HEK293 (cell line): Measurements from ENCODE around the gene NINJ2.

ENCODE experiments used
- KLF9 ChIP-seq: fragments of 450-650 bp; formaldehyde crosslinking; IDR thresholded peaks from 2 replicates; pipeline ENCODE4 v1.5.1; 2016; ENCODE audit warnings: missing biosample characterization, missing genetic modification characterization, low read depth
- MZF1 ChIP-seq: fragments of 450-650 bp; formaldehyde crosslinking; IDR thresholded peaks from 2 replicates; pipeline ENCODE4 v1.5.1; 2017; ENCODE audit warnings: missing biosample characterization, missing genetic modification characterization, borderline replicate concordance
- PBX3 ChIP-seq: sonication (generic); formaldehyde crosslinking; IDR thresholded peaks from 2 replicates; pipeline ENCODE4 v1.8.1; 2022; ENCODE audit warnings: mild to moderate bottlenecking, moderate library complexity, missing genetic modification reagents
- SCRT1 ChIP-seq: fragments of 450-650 bp; formaldehyde crosslinking; IDR thresholded peaks from 2 replicates; pipeline ENCODE4 v1.5.1; 2016; ENCODE audit warnings: missing biosample characterization, missing genetic modification characterization, borderline replicate concordance
- SP7 ChIP-seq: fragments of 450-650 bp; formaldehyde crosslinking; IDR thresholded peaks from 2 replicates; pipeline ENCODE4 v1.5.1; 2016; ENCODE audit warnings: missing biosample characterization, missing genetic modification characterization
- ZNF248 ChIP-seq: fragments of 450-650 bp; formaldehyde crosslinking; IDR thresholded peaks from 2 replicates; pipeline ENCODE4 v1.5.1; 2017; ENCODE audit warnings: missing biosample characterization, missing genetic modification characterization
- TF ChIP-seq, protein P1 (sequence below): fragments of 450-650 bp; formaldehyde crosslinking; IDR thresholded peaks from 2 replicates; pipeline ENCODE4 v1.5.1; 2016; ENCODE audit warnings: missing biosample characterization, missing genetic modification characterization

DNA sequence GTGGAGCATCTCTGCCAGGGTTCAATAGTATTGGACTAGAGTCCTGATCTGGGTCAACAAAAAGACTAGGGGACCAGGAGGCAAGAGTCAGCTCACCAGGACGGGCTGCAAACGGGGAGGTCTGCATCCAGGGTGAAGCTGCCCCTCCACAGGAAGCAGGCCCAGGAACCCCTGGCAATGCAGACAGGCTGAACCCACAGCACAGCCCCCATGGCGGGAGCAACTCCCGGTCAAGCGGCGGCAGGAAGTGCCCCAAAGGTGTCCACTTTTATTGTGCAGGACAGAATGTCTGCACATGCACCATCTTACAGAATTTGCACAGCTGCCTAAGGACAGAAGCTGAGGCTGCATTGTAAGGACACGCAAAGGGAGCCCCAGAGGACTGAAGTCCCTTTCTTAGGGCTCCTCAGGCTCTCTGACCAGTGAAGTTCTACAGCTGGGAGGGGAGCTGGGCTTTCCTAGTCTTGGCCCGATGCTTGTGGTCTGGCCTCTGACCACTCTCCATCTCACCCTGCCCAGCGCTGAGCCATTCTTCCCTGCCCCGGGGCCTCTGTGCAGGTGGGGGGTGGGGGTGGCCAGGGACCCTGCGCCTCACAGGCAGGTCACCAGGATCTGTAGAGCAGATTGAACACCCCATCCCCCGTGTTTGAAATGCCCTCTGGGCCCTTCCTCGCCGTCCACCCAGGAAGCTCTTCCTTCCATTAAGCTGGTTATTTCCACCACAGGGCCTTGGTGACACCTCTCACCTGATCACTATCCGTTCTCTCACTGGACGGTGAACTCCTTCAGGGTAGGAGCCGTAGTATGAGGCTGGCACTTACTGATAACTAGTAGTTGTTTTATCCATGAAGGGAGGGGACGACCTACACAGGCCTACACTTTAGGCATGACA lies 75.9 kb downstream of the NINJ2 start:
- TF ChIP-seq ZNF248 (tag by site-specific recombination), result no peak
- TF ChIP-seq, protein P1, sequence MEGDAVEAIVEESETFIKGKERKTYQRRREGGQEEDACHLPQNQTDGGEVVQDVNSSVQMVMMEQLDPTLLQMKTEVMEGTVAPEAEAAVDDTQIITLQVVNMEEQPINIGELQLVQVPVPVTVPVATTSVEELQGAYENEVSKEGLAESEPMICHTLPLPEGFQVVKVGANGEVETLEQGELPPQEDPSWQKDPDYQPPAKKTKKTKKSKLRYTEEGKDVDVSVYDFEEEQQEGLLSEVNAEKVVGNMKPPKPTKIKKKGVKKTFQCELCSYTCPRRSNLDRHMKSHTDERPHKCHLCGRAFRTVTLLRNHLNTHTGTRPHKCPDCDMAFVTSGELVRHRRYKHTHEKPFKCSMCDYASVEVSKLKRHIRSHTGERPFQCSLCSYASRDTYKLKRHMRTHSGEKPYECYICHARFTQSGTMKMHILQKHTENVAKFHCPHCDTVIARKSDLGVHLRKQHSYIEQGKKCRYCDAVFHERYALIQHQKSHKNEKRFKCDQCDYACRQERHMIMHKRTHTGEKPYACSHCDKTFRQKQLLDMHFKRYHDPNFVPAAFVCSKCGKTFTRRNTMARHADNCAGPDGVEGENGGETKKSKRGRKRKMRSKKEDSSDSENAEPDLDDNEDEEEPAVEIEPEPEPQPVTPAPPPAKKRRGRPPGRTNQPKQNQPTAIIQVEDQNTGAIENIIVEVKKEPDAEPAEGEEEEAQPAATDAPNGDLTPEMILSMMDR, result no peak
- TF ChIP-seq SP7 (tag by site-specific recombination), result no peak
- no peak for TF ChIP-seq MZF1 (tag by site-specific recombination)
- TF ChIP-seq KLF9 (tag by site-specific recombination), result no peak
- TF ChIP-seq PBX3 (CRISPR knock-in tag), result no peak
- TF ChIP-seq SCRT1, result no peak
